ENCODE results near the gene MYL1. TPM values are rescaled to one million over a fixed set of nuclear protein-coding genes. Genes with fewer than 3 reads are reported as not detected.

MYL1 gene
- total and polyA plus RNA-seq, 2 donors (not counting 1 experiment from before 2014, with no cell fraction given) = not detected

DNA sequence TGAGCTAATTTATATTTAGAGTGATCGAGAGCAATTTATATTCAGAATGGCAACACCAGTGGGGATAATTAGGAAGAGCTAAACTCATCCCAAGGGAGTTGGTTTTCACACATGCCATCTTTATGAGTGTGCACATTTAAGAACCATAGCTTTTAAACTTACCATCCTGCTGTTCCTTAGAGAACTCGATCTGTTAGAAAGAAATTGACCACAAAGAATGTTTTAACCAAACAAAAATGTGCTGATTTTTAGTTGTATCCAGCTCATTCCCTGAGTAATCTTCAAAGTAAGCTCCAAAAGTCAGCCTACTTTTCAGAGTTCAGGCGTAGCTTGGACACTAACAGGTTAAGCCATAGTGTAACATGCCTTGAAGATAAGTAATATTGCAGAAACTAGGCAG is 12.6 kb downstream of the MYL1 start:
- Histone ChIP-seq H3K4me3 (ENCODE audit: control extremely low read depth in 1 of 5, extremely low read depth in 1 of 5, insufficient read depth in 1 of 5, low read depth in 2 of 5, low read length in 4 of 5) (no peak overlapping the region), H3K9me3 (ENCODE audit: control extremely low read depth in 1 of 3, control insufficient read depth in 2 of 3, insufficient read depth in 1 of 3, low read length in 2 of 3) (peaks cover 0 to 1% (median 0%) of the 10 kb centered on the region in 3 donors), H3K9ac (ENCODE audit: low read length) (no peak overlapping the region), H3K4me1 (ENCODE audit: control insufficient read depth in 2 of 2, insufficient read depth in 2 of 2, low read length in 2 of 2) (no peaks in the 10 kb centered on the region), H2AFZ (ENCODE audit: insufficient read depth, low read depth, low read length, poor library complexity, severe bottlenecking) (no peak overlapping the region), H3K27ac (ENCODE audit: low read length in 2 of 2) (no peak overlapping the region), H3K79me2 (ENCODE audit: control insufficient read depth, insufficient read depth, low read length) (no peaks in the 10 kb centered on the region), H3K36me3 (replicated peaks in 1 of 2; ENCODE audit: control extremely low read depth in 1 of 2, control insufficient read depth in 1 of 2, extremely low read depth in 1 of 2, insufficient read depth in 2 of 2, low read length in 1 of 2) (no peaks in the 10 kb centered on the region), H4K20me1 (ENCODE audit: control insufficient read depth, insufficient read depth, low read length, poor library complexity, severe bottlenecking) (no peaks in the 10 kb centered on the region), H3K27me3 (replicated peaks in 1 of 4; ENCODE audit: control extremely low read depth in 1 of 4, control insufficient read depth in 3 of 4, insufficient read depth in 4 of 4, low read length in 3 of 4) (no peaks in the 10 kb centered on the region), H3K4me2 (replicated peaks; ENCODE audit: low read depth, low read length, poor library complexity, severe bottlenecking) (no peak overlapping the region)
- ChIA-PET POLR2A (no interaction called here), CTCF (no interaction called here)
- intact Hi-C loops (cut with micrococcal nuclease) = no loop called here
- ATAC-seq (ENCODE audit: low read depth) (no peak), DNase-seq (no peak)
- Mint-ChIP-seq H3K27ac (no peak overlapping the region), H3K9me3 (ENCODE audit: insufficient read depth) (no peaks in the 10 kb centered on the region), H3K4me1 (no peaks in the 10 kb centered on the region), H3K4me3 (no peak overlapping the region), H3K27me3 (no peaks in the 10 kb centered on the region)
- TF ChIP-seq, protein P1, sequence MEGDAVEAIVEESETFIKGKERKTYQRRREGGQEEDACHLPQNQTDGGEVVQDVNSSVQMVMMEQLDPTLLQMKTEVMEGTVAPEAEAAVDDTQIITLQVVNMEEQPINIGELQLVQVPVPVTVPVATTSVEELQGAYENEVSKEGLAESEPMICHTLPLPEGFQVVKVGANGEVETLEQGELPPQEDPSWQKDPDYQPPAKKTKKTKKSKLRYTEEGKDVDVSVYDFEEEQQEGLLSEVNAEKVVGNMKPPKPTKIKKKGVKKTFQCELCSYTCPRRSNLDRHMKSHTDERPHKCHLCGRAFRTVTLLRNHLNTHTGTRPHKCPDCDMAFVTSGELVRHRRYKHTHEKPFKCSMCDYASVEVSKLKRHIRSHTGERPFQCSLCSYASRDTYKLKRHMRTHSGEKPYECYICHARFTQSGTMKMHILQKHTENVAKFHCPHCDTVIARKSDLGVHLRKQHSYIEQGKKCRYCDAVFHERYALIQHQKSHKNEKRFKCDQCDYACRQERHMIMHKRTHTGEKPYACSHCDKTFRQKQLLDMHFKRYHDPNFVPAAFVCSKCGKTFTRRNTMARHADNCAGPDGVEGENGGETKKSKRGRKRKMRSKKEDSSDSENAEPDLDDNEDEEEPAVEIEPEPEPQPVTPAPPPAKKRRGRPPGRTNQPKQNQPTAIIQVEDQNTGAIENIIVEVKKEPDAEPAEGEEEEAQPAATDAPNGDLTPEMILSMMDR (IDR thresholded peaks at IDR 0.05) = no peak
- TF ChIP-seq EZH2 (IDR thresholded peaks at IDR 0.05; ENCODE audit: borderline replicate concordance, insufficient read depth, low read depth, low read length, poor library complexity, severe bottlenecking) = no peak
- whole genome bisulfite sequencing (ENCODE audit: insufficient coverage) = 69% methylated on average over 2 of the region's 3 CpGs

DNA sequence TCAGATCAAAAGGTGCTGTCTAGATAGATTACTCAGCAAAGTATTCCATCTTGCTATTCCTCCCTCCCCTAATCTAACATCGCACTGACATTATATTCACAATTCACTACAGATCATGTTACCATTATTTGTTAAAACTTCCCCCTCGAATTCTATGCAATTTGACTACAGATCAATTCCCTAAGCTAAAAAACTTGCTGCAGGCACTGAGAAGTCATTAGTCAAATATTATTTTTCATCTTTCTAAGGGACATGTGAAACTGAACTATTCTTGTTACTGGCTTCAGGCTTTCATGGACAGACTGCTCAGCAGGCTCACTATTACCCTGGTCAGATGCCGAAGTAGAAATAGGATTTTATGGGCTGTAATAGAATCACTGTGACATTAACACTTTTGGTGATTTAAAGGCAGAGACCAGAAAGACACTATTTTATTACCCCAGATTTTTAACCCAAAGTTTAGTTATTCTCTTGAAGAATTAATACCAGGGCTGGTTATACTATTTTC is 15.1 kb downstream of the MYL1 start:
- no peaks in the 10 kb centered on the region for H3K9me3 Mint-ChIP-seq (ENCODE audit: insufficient read depth)
- 100% methylated on average over 1 of the region's 3 CpGs for WGBS (ENCODE audit: insufficient coverage)

More for the DNA sequence above, 15.1 kb downstream of the MYL1 start:
- Mint-ChIP-seq H3K4me3 (no peak overlapping the region), H3K27me3 (no peaks in the 10 kb centered on the region), H3K4me1 (no peaks in the 10 kb centered on the region), H3K27ac (no peak overlapping the region)
- Histone ChIP-seq H3K4me2 (replicated peaks; ENCODE audit: low read depth, low read length, poor library complexity, severe bottlenecking) (no peak overlapping the region), H4K20me1 (ENCODE audit: control insufficient read depth, insufficient read depth, low read length, poor library complexity, severe bottlenecking) (no peaks in the 10 kb centered on the region), H3K4me3 (ENCODE audit: control extremely low read depth in 1 of 5, extremely low read depth in 1 of 5, insufficient read depth in 1 of 5, low read depth in 2 of 5, low read length in 4 of 5) (no peak overlapping the region), H3K9ac (ENCODE audit: low read length) (no peak overlapping the region), H3K4me1 (ENCODE audit: control insufficient read depth in 2 of 2, insufficient read depth in 2 of 2, low read length in 2 of 2) (no peaks in the 10 kb centered on the region), H3K9me3 (ENCODE audit: control extremely low read depth in 1 of 3, control insufficient read depth in 2 of 3, insufficient read depth in 1 of 3, low read length in 2 of 3) (peaks cover 0 to 1% (median 0%) of the 10 kb centered on the region in 3 donors), H3K36me3 (replicated peaks in 1 of 2; ENCODE audit: control extremely low read depth in 1 of 2, control insufficient read depth in 1 of 2, extremely low read depth in 1 of 2, insufficient read depth in 2 of 2, low read length in 1 of 2) (no peaks in the 10 kb centered on the region), H3K79me2 (ENCODE audit: control insufficient read depth, insufficient read depth, low read length) (no peaks in the 10 kb centered on the region), H3K27ac (ENCODE audit: low read length in 2 of 2) (no peak overlapping the region), H3K27me3 (replicated peaks in 1 of 4; ENCODE audit: control extremely low read depth in 1 of 4, control insufficient read depth in 3 of 4, insufficient read depth in 4 of 4, low read length in 3 of 4) (no peaks in the 10 kb centered on the region), H2AFZ (ENCODE audit: insufficient read depth, low read depth, low read length, poor library complexity, severe bottlenecking) (no peak overlapping the region)
- DNase-seq (no peak), ATAC-seq (ENCODE audit: low read depth) (no peak)
- ChIA-PET POLR2A (no interaction called here), CTCF (no interaction called here)
- TF ChIP-seq, protein P1 (IDR thresholded peaks at IDR 0.05) = no peak
- no peak for TF ChIP-seq EZH2 (IDR thresholded peaks at IDR 0.05; ENCODE audit: borderline replicate concordance, insufficient read depth, low read depth, low read length, poor library complexity, severe bottlenecking)
- intact Hi-C loops (cut with micrococcal nuclease) = no loop called here

Data from B cell (primary cell).